ENCODE results near the gene FAM241A.

DNA sequence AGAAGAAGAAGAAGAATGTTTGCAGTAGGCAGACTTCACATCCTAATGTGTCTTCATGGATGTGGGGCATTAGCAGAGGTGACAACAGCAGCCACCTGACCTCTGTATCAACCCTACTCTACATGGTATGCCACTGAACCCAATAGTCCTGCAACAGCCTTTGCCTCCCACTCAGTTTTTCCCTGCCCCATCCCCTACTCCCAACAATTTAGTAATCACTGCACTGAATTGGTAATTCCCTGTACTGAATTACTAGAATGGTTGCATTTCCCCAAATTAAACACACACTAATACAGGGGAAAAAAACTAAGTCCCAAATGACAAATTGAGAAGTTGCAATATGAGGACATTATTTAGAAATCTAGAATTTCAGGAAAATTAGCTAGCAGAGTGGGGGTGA lies 31.4 kb upstream of the FAM241A start:
- TF ChIP-seq, protein P1, sequence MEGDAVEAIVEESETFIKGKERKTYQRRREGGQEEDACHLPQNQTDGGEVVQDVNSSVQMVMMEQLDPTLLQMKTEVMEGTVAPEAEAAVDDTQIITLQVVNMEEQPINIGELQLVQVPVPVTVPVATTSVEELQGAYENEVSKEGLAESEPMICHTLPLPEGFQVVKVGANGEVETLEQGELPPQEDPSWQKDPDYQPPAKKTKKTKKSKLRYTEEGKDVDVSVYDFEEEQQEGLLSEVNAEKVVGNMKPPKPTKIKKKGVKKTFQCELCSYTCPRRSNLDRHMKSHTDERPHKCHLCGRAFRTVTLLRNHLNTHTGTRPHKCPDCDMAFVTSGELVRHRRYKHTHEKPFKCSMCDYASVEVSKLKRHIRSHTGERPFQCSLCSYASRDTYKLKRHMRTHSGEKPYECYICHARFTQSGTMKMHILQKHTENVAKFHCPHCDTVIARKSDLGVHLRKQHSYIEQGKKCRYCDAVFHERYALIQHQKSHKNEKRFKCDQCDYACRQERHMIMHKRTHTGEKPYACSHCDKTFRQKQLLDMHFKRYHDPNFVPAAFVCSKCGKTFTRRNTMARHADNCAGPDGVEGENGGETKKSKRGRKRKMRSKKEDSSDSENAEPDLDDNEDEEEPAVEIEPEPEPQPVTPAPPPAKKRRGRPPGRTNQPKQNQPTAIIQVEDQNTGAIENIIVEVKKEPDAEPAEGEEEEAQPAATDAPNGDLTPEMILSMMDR (IDR thresholded peaks at IDR 0.05), result no peak
- TF ChIP-seq JUNB (IDR thresholded peaks at IDR 0.05), result no peak
- TF ChIP-seq ESRRA (IDR thresholded peaks at IDR 0.05; ENCODE audit: borderline replicate concordance, low read length), result no peak
- TF ChIP-seq PHF8 (IDR thresholded peaks at IDR 0.05; ENCODE audit: borderline replicate concordance, low read depth), result no peak
- TF ChIP-seq POLR2A (IDR thresholded peaks at IDR 0.05; ENCODE audit: low read length), result no peak
- TF ChIP-seq MAZ (IDR thresholded peaks at IDR 0.05; ENCODE audit: borderline replicate concordance, low read depth, low read length), result no peak
- TF ChIP-seq EP300 (IDR thresholded peaks at IDR 0.05), result no peak
- TF ChIP-seq REST (IDR thresholded peaks at IDR 0.05), result no peak

Data from A549 (cell line).